ENCODE results near the gene TRIM36. TPM values are rescaled to one million over a fixed set of nuclear protein-coding genes. Genes with fewer than 3 reads are reported as not detected.

Gene TRIM36
- total and polyA plus RNA-seq, 11 donors: 0.08 to 2.6 (median 0.51) TPM; not detected in 1

- intact Hi-C loops (cut with DNase I): no loop called here
- WGBS, 4 donors: 70 to 79% (median 74%) methylated on average over 5 of the region's 5 CpGs
These were observed 60.4 kb downstream of the TRIM36 start for GRCh38 chr5:115109356-115109755.

GRCh38 chr5:115100319-115100955 is 69.3 kb downstream of the TRIM36 start:
- H3K4me3 ChIP-seq: no peak overlapping the region
- no peaks in the 10 kb centered on the region for H3K36me3 ChIP-seq
- H3K4me1 ChIP-seq: no peaks in the 10 kb centered on the region
- DNase-seq (no peak), ATAC-seq (no peak)
- no peak overlapping the region for H3K27ac ChIP-seq
- peaks cover 0 to 12% (median 3%) of the 10 kb centered on the region in 9 donors for H3K27me3 ChIP-seq
- no peaks in the 10 kb centered on the region for H3K9me3 ChIP-seq
- intact Hi-C loops (cut with DNase I): no loop called here
- 70 to 77% (median 74%) methylated on average over 6 of the region's 6 CpGs for WGBS, 4 donors
- TF ChIP-seq POLR2A (IDR thresholded peaks at IDR 0.05) (no peak), CTCF (IDR thresholded peaks at IDR 0.05) (no peak)

More at GRCh38 chr5:115109356-115109755, 60.4 kb downstream of the TRIM36 start:
- Histone ChIP-seq H3K36me3 (no peaks in the 10 kb centered on the region), H3K9me3 (no peaks in the 10 kb centered on the region), H3K27ac (no peak overlapping the region), H3K4me3 (no peak overlapping the region), H3K4me1 (no peaks in the 10 kb centered on the region), H3K27me3 (peaks cover 0 to 39% (median 4%) of the 10 kb centered on the region in 9 donors)
- TF ChIP-seq CTCF (IDR thresholded peaks at IDR 0.05) (no peak), POLR2A (IDR thresholded peaks at IDR 0.05) (no peak)
- DNase-seq (no peak), ATAC-seq (no peak)

GRCh38 chr5:115098041-115098702 is 71.5 kb downstream of the TRIM36 start:
- intact Hi-C loops (cut with DNase I): loop anchor here (5.0 to 10.0 kb wide), 4 partner anchors 144 to 487 kb away; no protein-coding TSS in a partner anchor
- Histone ChIP-seq H3K4me3 (no peak overlapping the region), H3K27ac (no peak overlapping the region), H3K27me3 (peaks cover 0 to 4% (median 0%) of the 10 kb centered on the region in 9 donors), H3K36me3 (no peaks in the 10 kb centered on the region), H3K9me3 (no peaks in the 10 kb centered on the region), H3K4me1 (no peaks in the 10 kb centered on the region)
- DNase-seq: no peak
- 2 to 4% (median 3%) methylated on average over 2 of the region's 2 CpGs for WGBS, 4 donors
- peak; percentile 32 to 65 (median 52) for TF ChIP-seq CTCF (IDR thresholded peaks at IDR 0.05)
- TF ChIP-seq POLR2A (IDR thresholded peaks at IDR 0.05): no peak
- ATAC-seq: peak in 1 of 4 donors; percentile 61

- WGBS, 4 donors: 61 to 73% (median 68%) methylated on average over 2 of the region's 2 CpGs
- H3K4me1 ChIP-seq: no peaks in the 10 kb centered on the region
- intact Hi-C loops (cut with DNase I): loop anchor here (5.0 to 10.0 kb wide), 4 partner anchors 145 to 488 kb away; no protein-coding TSS in a partner anchor
- peaks cover 0 to 4% (median 0%) of the 10 kb centered on the region in 9 donors for H3K27me3 ChIP-seq
- H3K9me3 ChIP-seq: no peaks in the 10 kb centered on the region
- no peaks in the 10 kb centered on the region for H3K36me3 ChIP-seq
- ATAC-seq: no peak
- H3K4me3 ChIP-seq: no peak overlapping the region
- DNase-seq: no peak
- no peak overlapping the region for H3K27ac ChIP-seq
- TF ChIP-seq POLR2A (IDR thresholded peaks at IDR 0.05) (no peak), CTCF (IDR thresholded peaks at IDR 0.05) (no peak)
These were observed 72.5 kb downstream of the TRIM36 start for GRCh38 chr5:115097236-115097635.

All from heart left ventricle (tissue), 16 donors.